BJ (cell line): ENCODE data around the gene BLACAT1. TPM values are rescaled to one million over a fixed set of nuclear protein-coding genes. Genes with fewer than 3 reads are reported as not detected.

Source experiments
- CTCF ChIA-PET: fragments of 350-600 bp; formaldehyde crosslinking; extraction: SDS; loops from one replicate; lab custom pipeline; 2021; ENCODE audit warnings: antibody characterized with exemption, inconsistent platforms; lab: Yijun Ruan, JAX
- POLR2A ChIA-PET: fragments of 300-600 bp; sonication (Branson Sonifier 250); formaldehyde crosslinking; extraction: SDS; loops from one replicate; lab custom pipeline; 2021; ENCODE audit warnings: antibody characterized with exemption; lab: Charles Lee
- DNase-seq: peaks from one replicate; pipeline ENCODE4 v3.0.0-alpha.2; 2011; ENCODE audit warnings: low read depth
- H3K27me3 ChIP-seq: 2 replicates; pipeline ENCODE4 v1.6.0; 2011; ENCODE audit warnings: low read length; ENCODE audit not compliant: control insufficient read depth, insufficient read depth
- H3K36me3 ChIP-seq: 2 replicates; pipeline ENCODE4 v1.5.1; 2011; ENCODE audit warnings: low read length; ENCODE audit not compliant: control insufficient read depth, insufficient read depth
- H3K4me3 ChIP-seq: 2 replicates; pipeline ENCODE4 v1.5.1; 2011; ENCODE audit warnings: low read depth, mild to moderate bottlenecking, control low read depth, low read length
- polyA plus RNA-seq: library from polyadenylated mRNA; depleted of rRNA; stranded (reverse); fragments of >200 nt; gene quantifications from 2 replicates; pipeline ENCODE4 v1.2.3, GENCODE V29; 2011
- TF ChIP-seq, protein P1 (sequence below): IDR thresholded peaks from 2 replicates; pipeline ENCODE4 v1.5.1; 2011; ENCODE audit warnings: low read depth, mild to moderate bottlenecking, control low read depth, inconsistent platforms, low read length, moderate library complexity; ENCODE audit not compliant: insufficient read depth

BLACAT1 gene
- polyA plus RNA-seq, 1 experiment = 0.02 TPM

DNA sequence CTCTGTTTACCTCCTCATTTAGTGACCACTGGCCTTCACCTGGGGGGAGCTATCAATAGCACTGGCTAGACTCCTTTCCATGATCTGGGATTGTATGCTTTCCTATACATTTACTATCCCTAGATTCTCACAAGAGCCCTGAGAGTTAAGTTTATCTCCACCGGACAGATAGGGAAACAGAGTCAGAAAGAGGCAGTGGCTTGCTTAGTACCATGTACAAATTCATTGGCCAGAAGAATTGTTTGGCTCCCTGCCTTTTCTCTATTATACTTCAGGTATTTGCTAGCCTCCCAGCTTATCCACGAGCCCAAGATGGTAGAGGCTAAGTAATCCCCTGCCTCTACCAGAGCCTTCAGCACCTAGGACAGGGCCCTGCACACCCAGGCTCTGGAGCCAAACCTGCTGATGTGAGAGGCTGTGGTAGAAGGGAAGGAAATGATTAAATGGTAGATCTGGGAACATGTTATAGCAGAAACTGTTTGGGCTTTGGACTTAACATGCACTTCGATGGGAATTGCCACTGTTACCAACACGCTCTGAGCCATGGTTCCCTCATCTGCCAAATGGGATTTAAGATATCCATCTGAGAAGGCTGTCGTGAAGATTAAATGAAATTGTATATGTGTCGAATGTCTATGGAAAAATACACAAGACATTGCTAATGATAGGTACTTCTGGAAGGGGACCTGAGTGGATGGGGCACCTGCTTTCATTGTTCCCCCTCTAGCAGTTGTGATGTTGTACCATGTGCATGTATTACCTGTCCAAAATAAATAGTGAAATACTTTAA lies 3.1 kb upstream of the BLACAT1 start:
- ChIA-PET CTCF (interaction anchor here (1.8 kb wide), 1 partner anchor 30 kb away, joined by 5 read pairs; no protein-coding TSS in a partner anchor), POLR2A (no interaction called here)
- Histone ChIP-seq H3K36me3 (no peaks in the 10 kb centered on the region), H3K27me3 (peaks cover 47% of the 10 kb centered on the region), H3K4me3 (no peak overlapping the region)
- no peak for DNase-seq
- TF ChIP-seq, protein P1, sequence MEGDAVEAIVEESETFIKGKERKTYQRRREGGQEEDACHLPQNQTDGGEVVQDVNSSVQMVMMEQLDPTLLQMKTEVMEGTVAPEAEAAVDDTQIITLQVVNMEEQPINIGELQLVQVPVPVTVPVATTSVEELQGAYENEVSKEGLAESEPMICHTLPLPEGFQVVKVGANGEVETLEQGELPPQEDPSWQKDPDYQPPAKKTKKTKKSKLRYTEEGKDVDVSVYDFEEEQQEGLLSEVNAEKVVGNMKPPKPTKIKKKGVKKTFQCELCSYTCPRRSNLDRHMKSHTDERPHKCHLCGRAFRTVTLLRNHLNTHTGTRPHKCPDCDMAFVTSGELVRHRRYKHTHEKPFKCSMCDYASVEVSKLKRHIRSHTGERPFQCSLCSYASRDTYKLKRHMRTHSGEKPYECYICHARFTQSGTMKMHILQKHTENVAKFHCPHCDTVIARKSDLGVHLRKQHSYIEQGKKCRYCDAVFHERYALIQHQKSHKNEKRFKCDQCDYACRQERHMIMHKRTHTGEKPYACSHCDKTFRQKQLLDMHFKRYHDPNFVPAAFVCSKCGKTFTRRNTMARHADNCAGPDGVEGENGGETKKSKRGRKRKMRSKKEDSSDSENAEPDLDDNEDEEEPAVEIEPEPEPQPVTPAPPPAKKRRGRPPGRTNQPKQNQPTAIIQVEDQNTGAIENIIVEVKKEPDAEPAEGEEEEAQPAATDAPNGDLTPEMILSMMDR = no peak

DNA sequence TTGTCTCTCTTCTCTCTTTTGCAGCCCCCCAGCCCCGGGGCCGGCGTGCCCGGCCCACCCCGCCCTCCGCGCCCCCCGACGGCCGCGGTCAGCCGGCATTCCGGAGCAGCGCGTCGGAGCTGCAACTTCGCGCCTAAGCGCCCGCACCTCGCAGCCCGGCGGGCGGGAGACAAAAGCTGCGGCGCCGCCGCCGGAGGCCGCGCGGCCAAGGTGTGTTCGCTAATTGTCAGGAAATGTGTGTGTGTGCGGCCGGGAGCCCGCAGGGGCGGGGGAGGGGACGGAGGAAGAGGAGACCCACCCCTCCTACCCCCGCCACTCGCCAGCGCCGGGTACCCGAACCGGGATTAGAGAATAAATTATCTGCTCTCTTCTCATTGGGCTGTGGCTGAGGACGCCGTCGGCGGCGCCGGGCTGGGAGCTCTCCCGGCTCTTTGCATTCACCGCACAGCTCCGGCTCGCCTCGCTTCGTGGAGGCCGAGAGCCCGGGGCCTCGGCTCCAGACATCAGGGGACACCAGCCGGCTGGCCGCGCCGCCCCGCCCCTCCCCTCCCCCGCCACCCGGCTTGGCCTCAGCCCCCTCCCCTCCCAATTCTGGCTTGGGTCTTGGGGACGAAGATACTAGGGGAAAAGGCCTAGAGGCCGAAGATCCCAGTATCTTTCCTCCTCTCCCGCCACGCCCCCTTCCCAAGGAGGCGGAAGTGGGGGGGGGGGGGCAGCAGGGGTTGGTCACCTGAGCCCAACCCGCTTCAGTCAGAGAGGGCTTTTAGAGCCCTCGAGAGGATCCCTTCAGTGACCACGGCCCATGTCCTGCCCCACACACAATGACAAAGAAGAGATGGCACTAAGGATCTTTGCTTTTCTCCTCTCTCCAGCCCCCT lies 1.3 kb upstream of the BLACAT1 start:
- no peak for DNase-seq
- H3K4me3 ChIP-seq = no peak overlapping the region
- POLR2A ChIA-PET = no interaction called here
- CTCF ChIA-PET = interaction anchor here (1.3 to 2.3 kb wide), 4 partner anchors 18 to 32 kb away, joined by 4 to 6 read pairs (median 5); no protein-coding TSS in a partner anchor
- TF ChIP-seq, protein P1 = no peak
- H3K36me3 ChIP-seq = no peaks in the 10 kb centered on the region
- H3K27me3 ChIP-seq = peaks cover 56% of the 10 kb centered on the region

DNA sequence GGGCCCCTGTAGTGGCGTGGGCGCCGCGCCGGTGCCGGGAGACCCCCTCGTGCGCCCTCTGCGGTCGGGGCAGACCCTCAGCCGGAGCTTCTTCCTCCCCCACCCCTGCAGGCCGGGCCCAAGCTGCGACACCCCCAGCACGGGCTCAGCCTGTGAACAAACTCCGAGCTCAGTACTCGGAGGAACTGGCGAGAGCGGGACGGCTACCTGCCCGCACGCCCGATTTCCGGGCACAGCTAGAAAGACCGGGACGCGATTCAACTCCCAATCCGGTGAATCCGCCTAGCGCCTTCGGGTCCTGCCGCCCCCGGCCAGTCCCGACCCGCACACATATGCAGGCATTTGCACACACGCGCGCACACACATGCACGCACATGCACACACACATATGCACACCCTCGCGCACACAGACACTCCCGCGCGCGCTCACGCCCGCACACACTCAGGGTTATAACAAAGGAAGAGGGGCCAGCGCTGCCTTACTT lies 580 bp upstream of the BLACAT1 start:
- POLR2A ChIA-PET = no interaction called here
- peaks cover 57% of the 10 kb centered on the region for H3K27me3 ChIP-seq
- CTCF ChIA-PET = interaction anchor here (1.3 to 2.3 kb wide), 3 partner anchors 18 to 31 kb away, joined by 4 to 6 read pairs (median 5); no protein-coding TSS in a partner anchor
- no peak overlapping the region for H3K4me3 ChIP-seq
- no peak for DNase-seq
- no peaks in the 10 kb centered on the region for H3K36me3 ChIP-seq
- TF ChIP-seq, protein P1 = no peak

DNA sequence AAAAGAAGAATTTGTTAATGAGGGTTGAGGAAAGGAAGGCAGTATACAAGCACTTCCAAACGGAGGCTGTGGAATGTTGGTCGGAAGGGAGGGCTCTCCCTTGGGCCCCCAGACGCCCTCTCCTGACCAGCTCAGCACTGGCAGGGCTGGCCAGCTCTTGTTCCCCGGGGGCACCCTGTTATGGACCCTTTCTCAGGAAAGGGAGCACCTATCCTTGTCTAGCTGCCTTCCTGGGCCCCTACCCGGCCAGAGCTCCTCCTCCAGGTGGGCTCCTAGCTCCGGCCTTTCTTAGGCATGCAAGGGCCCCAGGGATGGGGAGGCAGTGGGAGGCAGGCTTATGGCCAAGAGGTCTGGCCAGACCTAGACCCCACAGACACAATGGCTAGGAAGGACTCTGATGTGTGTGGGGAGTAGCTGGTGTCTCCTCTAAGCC lies 926 bp downstream of the BLACAT1 start:
- Histone ChIP-seq H3K27me3 (peaks cover 63% of the 10 kb centered on the region), H3K4me3 (no peak overlapping the region), H3K36me3 (no peaks in the 10 kb centered on the region)
- ChIA-PET CTCF (interaction anchor here (1.0 to 2.3 kb wide), 6 partner anchors 10 to 69 kb away, joined by 3 to 5 read pairs (median 4); no protein-coding TSS in a partner anchor), POLR2A (interaction anchor here (0.7 kb wide), 1 partner anchor 260 kb away, joined by 5 read pairs; no protein-coding TSS in a partner anchor)
- DNase-seq = no peak
- TF ChIP-seq, protein P1 = no peak
